ENCODE data around the gene TRIM77.
"Not testable (repeated sequence)": the region's sequence is repeated elsewhere in the genome, so short reads cannot be mapped to it uniquely, and the experiment has no call there.

DNA sequence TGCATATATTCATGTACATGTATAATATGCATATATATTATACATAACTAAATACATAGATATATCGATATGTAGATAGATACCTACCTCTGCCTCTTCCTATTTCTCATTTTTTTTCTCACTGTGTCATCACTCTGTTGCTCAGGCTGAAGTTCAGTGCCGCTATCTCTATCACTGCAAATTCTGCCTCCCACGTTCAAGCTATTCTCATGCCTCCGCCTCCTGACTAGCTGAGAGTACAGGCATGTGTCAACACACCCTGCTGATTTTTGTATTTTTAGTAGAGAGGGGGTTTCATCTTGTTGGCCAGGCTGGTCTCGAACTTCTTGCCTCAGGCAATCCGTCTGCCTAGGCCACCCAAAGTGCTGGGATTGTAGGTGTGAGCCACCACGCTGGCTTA is 31.3 kb downstream of the TRIM77 start:
- TF ChIP-seq, protein P1, sequence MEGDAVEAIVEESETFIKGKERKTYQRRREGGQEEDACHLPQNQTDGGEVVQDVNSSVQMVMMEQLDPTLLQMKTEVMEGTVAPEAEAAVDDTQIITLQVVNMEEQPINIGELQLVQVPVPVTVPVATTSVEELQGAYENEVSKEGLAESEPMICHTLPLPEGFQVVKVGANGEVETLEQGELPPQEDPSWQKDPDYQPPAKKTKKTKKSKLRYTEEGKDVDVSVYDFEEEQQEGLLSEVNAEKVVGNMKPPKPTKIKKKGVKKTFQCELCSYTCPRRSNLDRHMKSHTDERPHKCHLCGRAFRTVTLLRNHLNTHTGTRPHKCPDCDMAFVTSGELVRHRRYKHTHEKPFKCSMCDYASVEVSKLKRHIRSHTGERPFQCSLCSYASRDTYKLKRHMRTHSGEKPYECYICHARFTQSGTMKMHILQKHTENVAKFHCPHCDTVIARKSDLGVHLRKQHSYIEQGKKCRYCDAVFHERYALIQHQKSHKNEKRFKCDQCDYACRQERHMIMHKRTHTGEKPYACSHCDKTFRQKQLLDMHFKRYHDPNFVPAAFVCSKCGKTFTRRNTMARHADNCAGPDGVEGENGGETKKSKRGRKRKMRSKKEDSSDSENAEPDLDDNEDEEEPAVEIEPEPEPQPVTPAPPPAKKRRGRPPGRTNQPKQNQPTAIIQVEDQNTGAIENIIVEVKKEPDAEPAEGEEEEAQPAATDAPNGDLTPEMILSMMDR (IDR thresholded peaks at IDR 0.05) = not testable (repeated sequence)
- not testable (repeated sequence) for TF ChIP-seq POLR2A (IDR thresholded peaks at IDR 0.05)
